Daoy (cell line): Measurements from ENCODE around the gene MYOCD. TPM values are rescaled to one million over a fixed set of nuclear protein-coding genes. Genes with fewer than 3 reads are reported as not detected.

ENCODE experiments used
- DNase-seq: peaks from one replicate; pipeline ENCODE4 v3.0.0-alpha.2; 2015; ENCODE audit warnings: low read depth
- total RNA-seq: library from RNA; depleted of rRNA; stranded (reverse); fragments of >200 nt; shearing (Covaris generic); gene quantifications from 2 replicates; pipeline ENCODE4 v1.2.3, GENCODE V29; 2014

MYOCD gene
- total RNA-seq, 1 experiment from 2014 or later, result 1.4 TPM

- DNase-seq, result no peak
Observed at GRCh38 chr17:12709063-12709462, 43.4 kb downstream of the MYOCD start.

- no peak for DNase-seq
Observed at GRCh38 chr17:12712415-12712814, 46.7 kb downstream of the MYOCD start.

GRCh38 chr17:12712941-12713340 is 47.3 kb downstream of the MYOCD start:
- no peak for DNase-seq

- peak; percentile 22 for DNase-seq
Observed at GRCh38 chr17:12719948-12720347, 54.3 kb downstream of the MYOCD start.

GRCh38 chr17:12721581-12721980 is 55.9 kb downstream of the MYOCD start:
- no peak for DNase-seq

- no peak for DNase-seq
Observed at GRCh38 chr17:12722282-12722681, 56.6 kb downstream of the MYOCD start.

GRCh38 chr17:12726131-12726530 is 60.4 kb downstream of the MYOCD start:
- DNase-seq, result no peak

GRCh38 chr17:12727076-12727760 is 61.5 kb downstream of the MYOCD start:
- peak; percentile 73 for DNase-seq

GRCh38 chr17:12727881-12728280 is 62.2 kb downstream of the MYOCD start:
- DNase-seq, result peak; percentile 67

- peak; percentile 59 for DNase-seq
Observed at GRCh38 chr17:12729086-12729485, 63.4 kb downstream of the MYOCD start.

GRCh38 chr17:12730421-12730820 is 64.7 kb downstream of the MYOCD start:
- no peak for DNase-seq

- peak; percentile 83 for DNase-seq
Observed at GRCh38 chr17:12730931-12731521, 65.3 kb downstream of the MYOCD start.

- DNase-seq, result no peak
Observed at GRCh38 chr17:12731839-12732238, 66.1 kb downstream of the MYOCD start.

GRCh38 chr17:12732366-12732765 is 66.7 kb downstream of the MYOCD start:
- DNase-seq, result no peak

- DNase-seq, result no peak
Observed at GRCh38 chr17:12734926-12735325, 69.2 kb downstream of the MYOCD start.

GRCh38 chr17:12735517-12735916 is 69.8 kb downstream of the MYOCD start:
- DNase-seq, result no peak

- DNase-seq, result no peak
Observed at GRCh38 chr17:12736526-12736925, 70.8 kb downstream of the MYOCD start.

- DNase-seq, result no peak
Observed at GRCh38 chr17:12737740-12738469, 72.2 kb downstream of the MYOCD start.

GRCh38 chr17:12738624-12739023 is 72.9 kb downstream of the MYOCD start:
- DNase-seq, result no peak

- DNase-seq, result no peak
Observed at GRCh38 chr17:12739500-12739899, 73.8 kb downstream of the MYOCD start.

- DNase-seq, result no peak
Observed at GRCh38 chr17:12743046-12743445, 77.4 kb downstream of the MYOCD start.

GRCh38 chr17:12744298-12744697 is 78.6 kb downstream of the MYOCD start:
- no peak for DNase-seq

- DNase-seq, result no peak
Observed at GRCh38 chr17:12744786-12745185, 79.1 kb downstream of the MYOCD start.
